ENCODE measurements around the gene RNGTT.
"Not testable (repeated sequence)": the region's sequence is repeated elsewhere in the genome, so short reads cannot be mapped to it uniquely, and the experiment has no call there.

Gene RNGTT

GRCh38 chr6:88910922-88911778 is 52.3 kb downstream of the RNGTT start:
- DNase-seq (ENCODE audit: low spot score) = no peak

- no peak for DNase-seq (ENCODE audit: low spot score)
Measured at GRCh38 chr6:88908598-88909548, 54.5 kb downstream of the RNGTT start.

GRCh38 chr6:88907148-88907547 is 56.3 kb downstream of the RNGTT start:
- not testable (repeated sequence) for DNase-seq (ENCODE audit: low spot score)

GRCh38 chr6:88899569-88900316 is 63.7 kb downstream of the RNGTT start:
- no peak for DNase-seq (ENCODE audit: low spot score)

GRCh38 chr6:88895911-88896310 is 67.5 kb downstream of the RNGTT start:
- DNase-seq (ENCODE audit: low spot score) = no peak

GRCh38 chr6:88890860-88891845 is 72.3 kb downstream of the RNGTT start:
- DNase-seq (ENCODE audit: low spot score) = no peak

GRCh38 chr6:88890394-88890793 is 73.0 kb downstream of the RNGTT start:
- DNase-seq (ENCODE audit: low spot score) = no peak

- no peak for DNase-seq (ENCODE audit: low spot score)
Measured at GRCh38 chr6:88884361-88884760, 79.1 kb downstream of the RNGTT start.

GRCh38 chr6:88882536-88882935 is 80.9 kb downstream of the RNGTT start:
- DNase-seq (ENCODE audit: low spot score) = no peak

GRCh38 chr6:88881451-88881850 is 82.0 kb downstream of the RNGTT start:
- no peak for DNase-seq (ENCODE audit: low spot score)

GRCh38 chr6:88880021-88880420 is 83.4 kb downstream of the RNGTT start:
- no peak for DNase-seq (ENCODE audit: low spot score)

GRCh38 chr6:88877893-88878292 is 85.5 kb downstream of the RNGTT start:
- no peak for DNase-seq (ENCODE audit: low spot score)

GRCh38 chr6:88872962-88873361 is 90.5 kb downstream of the RNGTT start:
- DNase-seq (ENCODE audit: low spot score) = no peak

GRCh38 chr6:88871498-88871897 is 91.9 kb downstream of the RNGTT start:
- no peak for DNase-seq (ENCODE audit: low spot score)

GRCh38 chr6:88870717-88871330 is 92.6 kb downstream of the RNGTT start:
- peak; percentile 79 for DNase-seq (ENCODE audit: low spot score)

GRCh38 chr6:88869263-88870020 is 94.0 kb downstream of the RNGTT start:
- no peak for DNase-seq (ENCODE audit: low spot score)

GRCh38 chr6:88867841-88868731 is 95.3 kb downstream of the RNGTT start:
- DNase-seq (ENCODE audit: low spot score) = no peak

GRCh38 chr6:88866856-88867255 is 96.6 kb downstream of the RNGTT start:
- no peak for DNase-seq (ENCODE audit: low spot score)

GRCh38 chr6:88865275-88865674 is 98.1 kb downstream of the RNGTT start:
- no peak for DNase-seq (ENCODE audit: low spot score)

Measured in cerebellar cortex (tissue), 1 donor.